Subcutaneous abdominal adipose tissue (tissue), 5 donors: ENCODE results near the gene FBXO9.

ENCODE experiments used
- H3K27ac ChIP-seq: one replicate; pipeline ENCODE4 v1.7.0; 2013; ENCODE audit warnings: low read depth, mild to moderate bottlenecking, inconsistent platforms, low read length, moderate library complexity
- H3K27me3 ChIP-seq, 5 donors: one replicate each; pipeline ENCODE4 v1.7.0; 2013; ENCODE audit warnings: low read length in 5 of 5, inconsistent platforms in 1 of 5; ENCODE audit not compliant: control insufficient read depth in 5 of 5, insufficient read depth in 4 of 5
- H3K36me3 ChIP-seq, 5 donors: one replicate each; pipeline ENCODE4 v1.7.0; 2013; ENCODE audit warnings: low read length in 5 of 5; ENCODE audit not compliant: control insufficient read depth in 5 of 5, insufficient read depth in 5 of 5
- H3K4me1 ChIP-seq, 5 donors: one replicate each; pipeline ENCODE4 v1.7.0; 2013; ENCODE audit warnings: low read length in 5 of 5, mild to moderate bottlenecking in 3 of 5, moderate library complexity in 1 of 5; ENCODE audit not compliant: control insufficient read depth in 5 of 5, insufficient read depth in 5 of 5
- H3K4me3 ChIP-seq, 5 donors: one replicate each; pipeline ENCODE4 v1.7.0; 2013; ENCODE audit warnings: low read length in 5 of 5, low read depth in 1 of 5
- H3K9ac ChIP-seq, 5 donors: one replicate each; pipeline ENCODE4 v1.7.0; 2013; ENCODE audit warnings: low read length in 5 of 5, mild to moderate bottlenecking in 4 of 5, moderate library complexity in 3 of 5
- H3K9me3 ChIP-seq, 5 donors: one replicate each; pipeline ENCODE4 v1.7.0; 2013; ENCODE audit warnings: low read length in 5 of 5; ENCODE audit not compliant: control insufficient read depth in 5 of 5
- donor health status: healthy.
- donor health status: healthy.
- donor health status: healthy.
- donor health status: healthy.
- donor health status: healthy.

FBXO9 gene

GRCh38 chr6:53065266-53066076 lies at the start of gene FBXO9:
TSS of gene FBXO9 (plus strand) at chr6:53065404. CDS start at chr6:53065790, 386 bp downstream.
- Histone ChIP-seq H3K4me1 (peaks cover 0 to 44% (median 39%) of the 10 kb centered on the region in 5 donors), H3K9me3 (no peaks in the 10 kb centered on the region), H3K9ac (peak within 1 kb of the TSS; percentile 80 to 94 (median 92)), H3K27ac (peak within 1 kb of the TSS; percentile 93), H3K27me3 (no peaks in the 10 kb centered on the region), H3K36me3 (peaks cover 0 to 4% (median 0%) of the 10 kb centered on the region in 5 donors), H3K4me3 (peak within 1 kb of the TSS; percentile 74 to 99 (median 93))

- H3K27ac ChIP-seq: peak overlapping the region; percentile 89
- H3K9ac ChIP-seq: no peak overlapping the region
- H3K4me1 ChIP-seq: peaks cover 0 to 19% (median 12%) of the 10 kb centered on the region in 5 donors
- H3K27me3 ChIP-seq: no peaks in the 10 kb centered on the region
- no peaks in the 10 kb centered on the region for H3K9me3 ChIP-seq
- H3K36me3 ChIP-seq: peaks cover 31 to 69% (median 67%) of the 10 kb centered on the region in 5 donors
- no peak overlapping the region for H3K4me3 ChIP-seq
Measured at GRCh38 chr6:53015486-53015885, 49.7 kb upstream of the FBXO9 start.

- H3K4me3 ChIP-seq: no peak overlapping the region
- H3K9ac ChIP-seq: no peak overlapping the region
- H3K36me3 ChIP-seq: peaks cover 22 to 43% (median 39%) of the 10 kb centered on the region in 5 donors
- H3K4me1 ChIP-seq: peaks cover 0 to 19% (median 12%) of the 10 kb centered on the region in 5 donors
- H3K27me3 ChIP-seq: no peaks in the 10 kb centered on the region
- no peaks in the 10 kb centered on the region for H3K9me3 ChIP-seq
- no peak overlapping the region for H3K27ac ChIP-seq
Measured at GRCh38 chr6:53018446-53018845, 46.8 kb upstream of the FBXO9 start.

DNA sequence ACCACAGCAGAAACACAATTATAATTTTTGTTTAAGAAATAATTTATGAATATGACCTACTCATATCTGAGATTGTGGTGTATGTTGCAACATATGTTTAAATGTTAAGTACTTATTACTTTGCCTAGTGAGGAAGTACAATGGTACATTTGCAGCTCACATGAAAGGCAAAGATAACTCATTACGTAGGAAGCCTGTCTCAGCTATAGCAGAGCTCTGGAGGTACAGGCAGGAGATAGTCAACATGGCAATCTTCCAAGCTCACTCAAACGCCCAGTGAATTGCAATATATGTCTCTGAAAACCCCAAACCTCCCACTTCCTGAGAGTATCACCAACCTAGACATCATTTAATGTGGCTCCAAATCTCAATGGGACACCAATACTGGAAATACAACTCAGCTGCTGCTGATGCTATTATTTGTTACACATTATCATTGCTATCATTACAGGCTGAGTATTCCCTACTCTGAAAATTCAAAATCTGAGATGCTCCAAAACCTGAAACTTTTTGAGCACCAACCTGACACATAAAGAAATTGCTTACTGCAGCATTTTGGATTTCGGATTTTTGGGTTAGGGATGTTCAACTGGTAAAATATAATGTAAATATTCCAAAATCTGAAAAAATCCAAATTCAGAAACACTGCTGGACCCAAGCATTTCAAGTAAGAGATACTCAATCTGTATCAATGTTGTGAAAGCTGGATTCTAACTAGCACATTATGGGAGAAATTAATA lies 45.0 kb upstream of the FBXO9 start:
- Histone ChIP-seq H3K4me1 (peaks cover 0 to 2% (median 0%) of the 10 kb centered on the region in 5 donors), H3K9me3 (no peaks in the 10 kb centered on the region), H3K9ac (no peak overlapping the region), H3K27me3 (no peaks in the 10 kb centered on the region), H3K36me3 (peaks cover 22 to 41% (median 31%) of the 10 kb centered on the region in 5 donors), H3K27ac (no peak overlapping the region), H3K4me3 (no peak overlapping the region)

- Histone ChIP-seq H3K9me3 (no peaks in the 10 kb centered on the region), H3K27me3 (no peaks in the 10 kb centered on the region), H3K27ac (no peak overlapping the region), H3K4me3 (no peak overlapping the region), H3K4me1 (no peaks in the 10 kb centered on the region), H3K9ac (no peak overlapping the region), H3K36me3 (peaks cover 17 to 38% (median 25%) of the 10 kb centered on the region in 5 donors)
Measured at GRCh38 chr6:53023323-53023722, 41.9 kb upstream of the FBXO9 start.

- Histone ChIP-seq H3K9me3 (no peaks in the 10 kb centered on the region), H3K4me3 (no peak overlapping the region), H3K9ac (no peak overlapping the region), H3K36me3 (peaks cover 34 to 65% (median 42%) of the 10 kb centered on the region in 5 donors), H3K4me1 (peaks cover 0 to 7% (median 6%) of the 10 kb centered on the region in 5 donors), H3K27me3 (no peaks in the 10 kb centered on the region), H3K27ac (no peak overlapping the region)
Measured at GRCh38 chr6:53026526-53026925, 38.7 kb upstream of the FBXO9 start.

- Histone ChIP-seq H3K27ac (no peak overlapping the region), H3K36me3 (peaks cover 35 to 71% (median 48%) of the 10 kb centered on the region in 5 donors), H3K4me3 (no peak overlapping the region)
Measured at GRCh38 chr6:53027131-53027718, 38.0 kb upstream of the FBXO9 start.

DNA sequence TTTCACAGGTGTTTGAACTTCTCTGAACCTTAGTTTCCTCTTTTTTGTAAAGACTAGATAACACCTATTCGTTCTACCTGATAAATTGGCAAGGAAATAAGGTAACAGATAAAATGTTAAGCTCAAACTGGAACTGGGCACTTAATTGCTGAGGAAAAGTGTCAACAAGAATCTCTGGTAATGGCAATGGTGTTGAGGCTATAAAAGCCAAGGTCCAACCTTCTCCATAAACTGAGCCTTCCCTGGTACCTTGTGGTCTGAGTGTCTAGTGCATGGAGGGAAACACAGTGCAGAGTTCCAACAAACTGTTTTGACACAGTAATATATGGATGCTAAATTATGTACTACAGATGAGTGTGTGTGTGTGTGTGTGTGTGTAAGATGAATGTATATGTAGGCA lies 36.7 kb upstream of the FBXO9 start:
- Histone ChIP-seq H3K9me3 (no peaks in the 10 kb centered on the region), H3K4me3 (no peak overlapping the region), H3K36me3 (peaks cover 31 to 75% (median 46%) of the 10 kb centered on the region in 5 donors), H3K27ac (no peak overlapping the region), H3K9ac (no peak overlapping the region), H3K4me1 (peaks cover 0 to 15% (median 12%) of the 10 kb centered on the region in 5 donors), H3K27me3 (no peaks in the 10 kb centered on the region)

More at GRCh38 chr6:53027131-53027718, 38.0 kb upstream of the FBXO9 start:
- Histone ChIP-seq H3K4me1 (peaks cover 0 to 7% (median 6%) of the 10 kb centered on the region in 5 donors), H3K27me3 (no peaks in the 10 kb centered on the region), H3K9ac (no peak overlapping the region), H3K9me3 (no peaks in the 10 kb centered on the region)

DNA sequence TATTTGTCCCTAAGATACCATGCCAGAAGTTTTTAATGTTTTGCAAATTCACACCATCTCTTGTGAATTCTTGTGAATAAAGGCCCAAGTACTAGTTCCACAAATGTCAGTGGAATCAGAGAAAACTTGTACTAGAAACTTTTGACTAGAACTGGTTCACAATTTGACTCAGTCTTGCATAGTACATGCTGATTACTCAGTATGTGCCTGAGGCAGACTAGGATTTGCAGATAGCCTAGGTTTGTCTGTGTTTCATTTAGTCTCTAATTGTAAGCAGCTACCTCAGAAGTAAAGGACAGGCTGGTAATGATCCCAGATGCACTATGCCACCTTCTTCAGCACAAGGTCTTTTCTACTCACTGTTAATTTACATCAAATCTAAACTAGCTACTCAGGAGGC lies 35.9 kb upstream of the FBXO9 start:
- Histone ChIP-seq H3K9me3 (no peaks in the 10 kb centered on the region), H3K9ac (no peak overlapping the region), H3K4me3 (no peak overlapping the region), H3K4me1 (peaks cover 3 to 23% (median 18%) of the 10 kb centered on the region in 5 donors), H3K36me3 (peaks cover 31 to 69% (median 43%) of the 10 kb centered on the region in 5 donors), H3K27ac (no peak overlapping the region), H3K27me3 (no peaks in the 10 kb centered on the region)
